DOHH2 (cell line): ENCODE results near the gene MAP4K4.

Experiments
- EZH2phosphoT487 ChIP-seq: fragments of 200-600 bp; sonication (generic); IDR thresholded peaks from 2 replicates; pipeline ENCODE4 v1.6.1; 2017; ENCODE audit warnings: borderline replicate concordance, mild to moderate bottlenecking, antibody characterized with exemption, low read length, moderate library complexity, mixed read lengths
- TF ChIP-seq, protein P1 (sequence below): fragments of 200-600 bp; sonication (generic); IDR thresholded peaks from one replicate; pipeline ENCODE4 v1.5.1; 2014; ENCODE audit warnings: antibody characterized with exemption, mild to moderate bottlenecking, low read depth, low read length; ENCODE audit not compliant: poor library complexity, severe bottlenecking

GRCh38 chr2:101696272-101697123 lies 1.0 kb upstream of the MAP4K4 start:
- TF ChIP-seq, protein P1, sequence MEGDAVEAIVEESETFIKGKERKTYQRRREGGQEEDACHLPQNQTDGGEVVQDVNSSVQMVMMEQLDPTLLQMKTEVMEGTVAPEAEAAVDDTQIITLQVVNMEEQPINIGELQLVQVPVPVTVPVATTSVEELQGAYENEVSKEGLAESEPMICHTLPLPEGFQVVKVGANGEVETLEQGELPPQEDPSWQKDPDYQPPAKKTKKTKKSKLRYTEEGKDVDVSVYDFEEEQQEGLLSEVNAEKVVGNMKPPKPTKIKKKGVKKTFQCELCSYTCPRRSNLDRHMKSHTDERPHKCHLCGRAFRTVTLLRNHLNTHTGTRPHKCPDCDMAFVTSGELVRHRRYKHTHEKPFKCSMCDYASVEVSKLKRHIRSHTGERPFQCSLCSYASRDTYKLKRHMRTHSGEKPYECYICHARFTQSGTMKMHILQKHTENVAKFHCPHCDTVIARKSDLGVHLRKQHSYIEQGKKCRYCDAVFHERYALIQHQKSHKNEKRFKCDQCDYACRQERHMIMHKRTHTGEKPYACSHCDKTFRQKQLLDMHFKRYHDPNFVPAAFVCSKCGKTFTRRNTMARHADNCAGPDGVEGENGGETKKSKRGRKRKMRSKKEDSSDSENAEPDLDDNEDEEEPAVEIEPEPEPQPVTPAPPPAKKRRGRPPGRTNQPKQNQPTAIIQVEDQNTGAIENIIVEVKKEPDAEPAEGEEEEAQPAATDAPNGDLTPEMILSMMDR = no peak
- no peak for TF ChIP-seq EZH2phosphoT487
